Small intestine (tissue), 7 donors: ENCODE measurements around the gene MED12L. TPM values are rescaled to one million over a fixed set of nuclear protein-coding genes. Genes with fewer than 3 reads are reported as not detected.

ENCODE experiments used
- DNase-seq, 2 donors: peaks; one replicate each; pipeline versions ENCODE4 v3.0.0 to v3.0.0-alpha.2; 2013
- FAIRE-seq: peaks from 2 replicates; lab custom pipeline; 2012; peaks lifted over from hg19 to GRCh38; lab: Jason Lieb, UNC
- H3K27ac ChIP-seq, 3 donors: one replicate each; pipeline ENCODE4 v1.5.1; 2013; ENCODE audit warnings: low read length in 2 of 3, mild to moderate bottlenecking in 2 of 3, control low read depth in 1 of 3, inconsistent platforms in 1 of 3, low read depth in 1 of 3, moderate library complexity in 1 of 3
- H3K27me3 ChIP-seq, 3 donors: one replicate each; pipeline ENCODE4 v1.6.1; 2013; ENCODE audit warnings: low read length in 3 of 3, inconsistent platforms in 1 of 3; ENCODE audit not compliant: control insufficient read depth in 3 of 3, insufficient read depth in 3 of 3
- H3K36me3 ChIP-seq, 3 donors: one replicate each; pipeline ENCODE4 v1.6.1; 2013; ENCODE audit warnings: low read length in 3 of 3, inconsistent platforms in 1 of 3, low read depth in 1 of 3, mild to moderate bottlenecking in 1 of 3, moderate library complexity in 1 of 3; ENCODE audit not compliant: control insufficient read depth in 3 of 3, insufficient read depth in 2 of 3
- H3K4me1 ChIP-seq, 3 donors: one replicate each; pipeline ENCODE4 v1.6.1; 2013; ENCODE audit warnings: low read length in 2 of 3, inconsistent platforms in 1 of 3, low read depth in 1 of 3, mild to moderate bottlenecking in 1 of 3, moderate library complexity in 1 of 3; ENCODE audit not compliant: control insufficient read depth in 3 of 3, insufficient read depth in 2 of 3
- H3K4me3 ChIP-seq, 3 donors: one replicate each; pipeline ENCODE4 v1.5.1; 2013; ENCODE audit warnings: low read length in 3 of 3, control low read depth in 1 of 3, inconsistent platforms in 1 of 3, low read depth in 1 of 3, mild to moderate bottlenecking in 1 of 3, moderate library complexity in 1 of 3
- H3K9me3 ChIP-seq, 2 donors: one replicate each; pipeline ENCODE4 v1.6.1; 2013; ENCODE audit warnings: low read depth in 1 of 2, low read length in 1 of 2; ENCODE audit not compliant: control insufficient read depth in 2 of 2, insufficient read depth in 1 of 2
- WGBS, 3 donors: extraction: QIAGEN DNeasy Blood & Tissue Kit; methylation state at CpG; one replicate each; pipeline ENCODE4 v1.1.7; 2013; 5-methylcytosine and 5-hydroxymethylcytosine counted together
- polyA plus RNA-seq, 4 donors: library from polyadenylated mRNA; stranded (reverse) in 3 of 4; unstranded in 1 of 4; fragments of 200-250 nt in 3 of 4; fragments of 120-200 nt in 1 of 4; gene quantifications; one replicate each; pipeline versions ENCODE4 v1.2.1 to v1.2.3, GENCODE V29; 2013
- donor health status: healthy with polysubstance abuse.
- donor health status: control.
- donor health status: control.
- donor health status: Bipolar disorder and iron deficiency.
- donor health status: healthy.

The MED12L gene
- polyA plus RNA-seq, 4 donors: 0.16 to 2.4 (median 0.36) TPM

GRCh38 chr3:151285940-151286339, 200.5 kb downstream of the MED12L start:
- no peak overlapping the region for H3K27ac ChIP-seq
- no peaks in the 10 kb centered on the region for H3K36me3 ChIP-seq
- 76 to 95% (median 95%) methylated on average over 1 of the region's 1 CpG for WGBS, 3 donors
- no peak for DNase-seq
- H3K9me3 ChIP-seq: no peaks in the 10 kb centered on the region
- no peaks in the 10 kb centered on the region for H3K27me3 ChIP-seq
- no peak overlapping the region for H3K4me3 ChIP-seq
- no peak for FAIRE-seq
- H3K4me1 ChIP-seq: no peaks in the 10 kb centered on the region

- 41 to 52% (median 47%) methylated on average over 3 of the region's 3 CpGs for WGBS, 3 donors
Observed at GRCh38 chr3:151289445-151289844, 204.0 kb downstream of the MED12L start.

GRCh38 chr3:151290673-151291072, 205.2 kb downstream of the MED12L start:
- WGBS, 3 donors: 58 to 72% (median 60%) methylated on average over 3 of the region's 3 CpGs
- no peak for FAIRE-seq
- no peaks in the 10 kb centered on the region for H3K4me1 ChIP-seq

More at GRCh38 chr3:151289445-151289844, 204.0 kb downstream of the MED12L start:
- Histone ChIP-seq H3K27me3 (no peaks in the 10 kb centered on the region), H3K4me1 (no peaks in the 10 kb centered on the region), H3K27ac (no peak overlapping the region), H3K4me3 (no peak overlapping the region), H3K36me3 (no peaks in the 10 kb centered on the region), H3K9me3 (no peaks in the 10 kb centered on the region)
- DNase-seq (no peak), FAIRE-seq (no peak)

GRCh38 chr3:151293127-151293526, 207.7 kb downstream of the MED12L start:
- Histone ChIP-seq H3K4me3 (no peak overlapping the region), H3K36me3 (no peaks in the 10 kb centered on the region), H3K9me3 (no peaks in the 10 kb centered on the region), H3K4me1 (no peaks in the 10 kb centered on the region), H3K27me3 (no peaks in the 10 kb centered on the region), H3K27ac (no peak overlapping the region)
- 46 to 67% (median 56%) methylated on average over 6 of the region's 6 CpGs for WGBS, 3 donors
- FAIRE-seq: no peak
- no peak for DNase-seq

More at GRCh38 chr3:151290673-151291072, 205.2 kb downstream of the MED12L start:
- Histone ChIP-seq H3K4me3 (no peak overlapping the region), H3K9me3 (no peaks in the 10 kb centered on the region), H3K36me3 (no peaks in the 10 kb centered on the region), H3K27ac (no peak overlapping the region), H3K27me3 (no peaks in the 10 kb centered on the region)
- no peak for DNase-seq

GRCh38 chr3:151296226-151296625, 210.8 kb downstream of the MED12L start:
- DNase-seq: no peak
- Histone ChIP-seq H3K27ac (no peak overlapping the region), H3K9me3 (no peaks in the 10 kb centered on the region), H3K4me1 (no peaks in the 10 kb centered on the region), H3K27me3 (no peaks in the 10 kb centered on the region), H3K4me3 (no peak overlapping the region), H3K36me3 (no peaks in the 10 kb centered on the region)
- 74 to 98% (median 93%) methylated on average over 3 of the region's 3 CpGs for WGBS, 3 donors
- FAIRE-seq: no peak

- Histone ChIP-seq H3K27ac (no peak overlapping the region), H3K4me3 (no peak overlapping the region), H3K36me3 (no peaks in the 10 kb centered on the region), H3K27me3 (no peaks in the 10 kb centered on the region), H3K4me1 (no peaks in the 10 kb centered on the region), H3K9me3 (no peaks in the 10 kb centered on the region)
- DNase-seq (no peak), FAIRE-seq (no peak)
- 47 to 66% (median 57%) methylated on average over 2 of the region's 2 CpGs for WGBS, 3 donors
Observed at GRCh38 chr3:151297429-151297828, 212.0 kb downstream of the MED12L start.

- no peaks in the 10 kb centered on the region for H3K9me3 ChIP-seq
- no peak overlapping the region for H3K27ac ChIP-seq
- WGBS, 3 donors: 63 to 80% (median 77%) methylated on average over 2 of the region's 2 CpGs
- no peaks in the 10 kb centered on the region for H3K27me3 ChIP-seq
- no peaks in the 10 kb centered on the region for H3K36me3 ChIP-seq
- FAIRE-seq (no peak), DNase-seq (no peak)
- no peak overlapping the region for H3K4me3 ChIP-seq
- H3K4me1 ChIP-seq: no peaks in the 10 kb centered on the region
Observed at GRCh38 chr3:151299006-151299405, 213.5 kb downstream of the MED12L start.

- Histone ChIP-seq H3K27ac (no peak overlapping the region), H3K27me3 (no peaks in the 10 kb centered on the region), H3K4me1 (no peaks in the 10 kb centered on the region), H3K9me3 (no peaks in the 10 kb centered on the region), H3K36me3 (no peaks in the 10 kb centered on the region), H3K4me3 (no peak overlapping the region)
- WGBS, 3 donors: 78 to 83% (median 81%) methylated on average over 1 of the region's 1 CpG
- no peak for FAIRE-seq
- DNase-seq: no peak
Observed at GRCh38 chr3:151300539-151300938, 215.1 kb downstream of the MED12L start.

GRCh38 chr3:151301787-151302186, 216.3 kb downstream of the MED12L start:
- Histone ChIP-seq H3K9me3 (no peaks in the 10 kb centered on the region), H3K27me3 (no peaks in the 10 kb centered on the region), H3K4me3 (no peak overlapping the region), H3K36me3 (no peaks in the 10 kb centered on the region), H3K4me1 (no peaks in the 10 kb centered on the region), H3K27ac (no peak overlapping the region)
- WGBS, 3 donors: 81 to 86% (median 84%) methylated on average over 3 of the region's 3 CpGs
- FAIRE-seq (no peak), DNase-seq (no peak)
